ENCODE measurements around the gene DUSP5. TPM values are rescaled to one million over a fixed set of nuclear protein-coding genes. Genes with fewer than 3 reads are reported as not detected.

The DUSP5 gene
- total RNA-seq, 1 donor from 2014 or later: 14.8 TPM

GRCh38 chr10:110488940-110489339, 8.8 kb upstream of the DUSP5 start:
- Mint-ChIP-seq H3K27ac (no peak overlapping the region), H3K4me1 (peaks cover 21% of the 10 kb centered on the region), H3K4me3 (no peak overlapping the region), H3K9me3 (no peaks in the 10 kb centered on the region), H3K36me3 (no peaks in the 10 kb centered on the region), H3K27me3 (ENCODE audit: low read depth) (peaks cover 3% of the 10 kb centered on the region)
- no peak for DNase-seq (ENCODE audit: low spot score in 2 of 2, unreplicated experiment in 2 of 2)
- TF ChIP-seq CTCF (IDR thresholded peaks at IDR 0.05; ENCODE audit: unreplicated experiment): no peak

- H3K36me3 Mint-ChIP-seq: no peaks in the 10 kb centered on the region
- no peak overlapping the region for H3K4me3 Mint-ChIP-seq
- peaks cover 19% of the 10 kb centered on the region for H3K4me1 Mint-ChIP-seq
- H3K27ac Mint-ChIP-seq: no peak overlapping the region
- H3K9me3 Mint-ChIP-seq: no peaks in the 10 kb centered on the region
- DNase-seq (ENCODE audit: low spot score in 2 of 2, unreplicated experiment in 2 of 2): no peak
- H3K27me3 Mint-ChIP-seq (ENCODE audit: low read depth): peaks cover 10% of the 10 kb centered on the region
- TF ChIP-seq CTCF (IDR thresholded peaks at IDR 0.05; ENCODE audit: unreplicated experiment): no peak
Measured at GRCh38 chr10:110490640-110491039, 7.1 kb upstream of the DUSP5 start.

GRCh38 chr10:110491346-110491745, 6.4 kb upstream of the DUSP5 start:
- no peaks in the 10 kb centered on the region for H3K9me3 Mint-ChIP-seq
- no peak for DNase-seq (ENCODE audit: low spot score in 2 of 2, unreplicated experiment in 2 of 2)
- peaks cover 16% of the 10 kb centered on the region for H3K27me3 Mint-ChIP-seq (ENCODE audit: low read depth)
- TF ChIP-seq CTCF (IDR thresholded peaks at IDR 0.05; ENCODE audit: unreplicated experiment): no peak
- no peak overlapping the region for H3K4me3 Mint-ChIP-seq
- H3K4me1 Mint-ChIP-seq: peaks cover 24% of the 10 kb centered on the region
- H3K36me3 Mint-ChIP-seq: no peaks in the 10 kb centered on the region
- H3K27ac Mint-ChIP-seq: no peak overlapping the region

GRCh38 chr10:110492069-110492822, 5.5 kb upstream of the DUSP5 start:
- no peak for DNase-seq (ENCODE audit: low spot score in 2 of 2, unreplicated experiment in 2 of 2)
- H3K36me3 Mint-ChIP-seq: no peaks in the 10 kb centered on the region
- H3K27ac Mint-ChIP-seq: no peak overlapping the region
- H3K9me3 Mint-ChIP-seq: no peaks in the 10 kb centered on the region
- no peak overlapping the region for H3K4me3 Mint-ChIP-seq
- no peak for TF ChIP-seq CTCF (IDR thresholded peaks at IDR 0.05; ENCODE audit: unreplicated experiment)
- H3K4me1 Mint-ChIP-seq: peaks cover 24% of the 10 kb centered on the region
- H3K27me3 Mint-ChIP-seq (ENCODE audit: low read depth): peaks cover 24% of the 10 kb centered on the region

DNA sequence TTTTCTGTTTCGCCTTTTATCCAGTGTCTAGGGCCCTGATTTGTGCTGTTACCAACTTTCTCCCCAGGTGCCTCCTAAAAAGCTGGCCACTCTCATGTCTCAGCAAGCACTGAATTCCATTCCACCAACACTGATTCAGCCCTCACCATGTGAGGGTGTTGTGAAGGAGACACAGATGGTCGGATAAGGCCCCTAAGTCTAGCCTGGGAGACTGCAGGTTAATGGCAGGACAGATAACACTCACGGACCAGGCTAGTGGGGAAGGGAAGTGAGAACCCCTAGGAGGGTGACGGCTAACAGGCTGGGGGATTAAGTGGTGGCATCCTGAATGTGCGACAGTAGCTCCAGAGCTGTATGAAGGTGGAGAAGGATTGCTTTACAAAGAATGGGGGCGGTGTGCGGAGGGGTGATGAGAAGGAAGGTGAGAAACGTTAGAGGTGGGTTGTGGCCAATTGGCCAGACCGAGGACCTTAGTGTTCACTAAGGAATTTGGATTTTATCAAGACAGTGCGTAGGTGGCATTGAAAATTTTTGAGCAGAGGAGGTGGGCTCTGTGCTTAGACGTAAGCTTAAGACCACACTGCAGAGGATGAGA, 3.8 kb upstream of the DUSP5 start:
- Mint-ChIP-seq H3K27me3 (ENCODE audit: low read depth) (peaks cover 32% of the 10 kb centered on the region), H3K4me1 (peaks cover 19% of the 10 kb centered on the region), H3K9me3 (no peaks in the 10 kb centered on the region), H3K4me3 (no peak overlapping the region), H3K36me3 (no peaks in the 10 kb centered on the region), H3K27ac (no peak overlapping the region)
- no peak for TF ChIP-seq CTCF (IDR thresholded peaks at IDR 0.05; ENCODE audit: unreplicated experiment)
- no peak for DNase-seq (ENCODE audit: low spot score in 2 of 2, unreplicated experiment in 2 of 2)

All from mesothelial cell of epicardium (in vitro differentiated cells).